WERI-Rb-1 (cell line): ENCODE data around the gene RIPOR2.

ENCODE experiments used
- DNase-seq: peaks from one replicate; pipeline ENCODE4 v3.0.0-alpha.2; 2020
- H3K27ac ChIP-seq: fragments of 250-450 bp; sonication (Bioruptor Pico); 2 replicates; pipeline ENCODE4 v1.5.1; 2020; ENCODE audit warnings: mild to moderate bottlenecking, moderate library complexity
- H3K27me3 ChIP-seq: fragments of 250-450 bp; sonication (Bioruptor Pico); 2 replicates; pipeline ENCODE4 v1.5.1; 2021; ENCODE audit warnings: mild to moderate bottlenecking, low read depth, moderate library complexity; ENCODE audit not compliant: insufficient read depth, severe bottlenecking
- H3K36me3 ChIP-seq: fragments of 250-450 bp; sonication (Bioruptor Pico); 2 replicates; pipeline ENCODE4 v1.5.1; 2020; ENCODE audit warnings: mild to moderate bottlenecking, moderate library complexity
- H3K4me3 ChIP-seq: 2 replicates; pipeline ENCODE4 v1.5.1; 2011; ENCODE audit warnings: low read depth, mild to moderate bottlenecking, control low read depth, low read length
- H3K9me3 ChIP-seq: fragments of 250-450 bp; sonication (Bioruptor Pico); 2 replicates; pipeline ENCODE4 v1.5.1; 2021; ENCODE audit warnings: mild to moderate bottlenecking, moderate library complexity; ENCODE audit not compliant: severe bottlenecking
- CTCF ChIP-seq: IDR thresholded peaks from 2 replicates; pipeline ENCODE4 v1.5.1; 2011; ENCODE audit warnings: low read depth, mild to moderate bottlenecking, control low read depth, inconsistent platforms, low read length

Gene RIPOR2

GRCh38 chr6:24979176-24979575 is 43.4 kb upstream of the RIPOR2 start:
- no peak overlapping the region for H3K27ac ChIP-seq
- no peak for TF ChIP-seq CTCF
- H3K9me3 ChIP-seq, result no peaks in the 10 kb centered on the region

DNA sequence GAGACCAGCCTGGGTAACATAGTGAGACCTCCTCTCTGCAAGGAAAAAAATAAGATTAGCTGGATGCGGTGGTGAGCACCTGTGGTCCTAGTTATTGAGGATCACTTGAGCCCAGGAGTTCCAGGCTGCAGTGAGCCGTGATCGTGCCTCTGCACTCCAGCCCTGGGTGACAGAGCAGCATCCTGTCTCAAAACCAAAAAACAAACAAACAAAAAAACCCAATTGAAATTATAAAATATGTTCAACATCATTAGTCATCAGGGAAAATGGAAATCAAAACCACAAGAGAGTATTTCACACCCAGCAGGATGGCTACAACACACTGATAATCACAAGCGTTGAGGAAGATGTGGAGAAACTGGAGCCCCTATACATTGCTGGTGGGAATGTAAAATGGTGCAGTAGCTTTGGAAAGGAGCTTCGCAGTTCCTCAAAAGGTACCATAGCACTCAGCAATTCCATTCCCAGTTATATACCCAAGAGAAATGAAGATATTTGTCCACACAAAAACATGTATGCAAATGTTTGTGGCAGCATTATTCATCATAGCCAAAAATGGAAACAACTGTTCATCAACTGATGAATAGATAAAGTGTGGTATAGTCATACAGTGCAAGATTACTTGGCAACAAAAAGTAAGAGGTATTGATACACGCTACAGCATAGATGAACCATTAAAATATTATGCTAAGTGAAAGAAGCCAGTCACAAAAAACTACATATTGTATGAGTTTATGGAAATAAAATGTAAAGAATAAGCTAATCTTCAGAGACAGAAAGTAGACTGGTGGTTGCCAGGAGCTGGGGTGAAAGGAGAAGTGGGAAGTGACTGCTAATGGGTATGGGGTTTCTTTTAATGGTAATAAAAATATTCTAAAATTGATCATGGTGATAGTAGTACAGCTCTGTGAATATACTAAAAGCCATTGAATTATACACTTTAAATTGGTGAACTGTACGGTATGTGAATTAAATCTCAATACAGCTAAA is 38.7 kb upstream of the RIPOR2 start:
- DNase-seq, result no peak
- H3K27me3 ChIP-seq, result no peaks in the 10 kb centered on the region
- H3K4me3 ChIP-seq, result no peak overlapping the region
- H3K36me3 ChIP-seq, result no peaks in the 10 kb centered on the region
- H3K27ac ChIP-seq, result no peak overlapping the region
- H3K9me3 ChIP-seq, result no peaks in the 10 kb centered on the region
- TF ChIP-seq CTCF, result no peak

More at GRCh38 chr6:24979176-24979575, 43.4 kb upstream of the RIPOR2 start:
- H3K27me3 ChIP-seq, result no peaks in the 10 kb centered on the region
- no peak for DNase-seq
- no peaks in the 10 kb centered on the region for H3K36me3 ChIP-seq
- H3K4me3 ChIP-seq, result no peak overlapping the region

GRCh38 chr6:24972311-24972958 is 36.7 kb upstream of the RIPOR2 start:
- no peak overlapping the region for H3K27ac ChIP-seq
- H3K9me3 ChIP-seq, result no peaks in the 10 kb centered on the region
- no peak for TF ChIP-seq CTCF
- DNase-seq, result no peak
- no peaks in the 10 kb centered on the region for H3K36me3 ChIP-seq
- no peaks in the 10 kb centered on the region for H3K27me3 ChIP-seq
- no peak overlapping the region for H3K4me3 ChIP-seq

DNA sequence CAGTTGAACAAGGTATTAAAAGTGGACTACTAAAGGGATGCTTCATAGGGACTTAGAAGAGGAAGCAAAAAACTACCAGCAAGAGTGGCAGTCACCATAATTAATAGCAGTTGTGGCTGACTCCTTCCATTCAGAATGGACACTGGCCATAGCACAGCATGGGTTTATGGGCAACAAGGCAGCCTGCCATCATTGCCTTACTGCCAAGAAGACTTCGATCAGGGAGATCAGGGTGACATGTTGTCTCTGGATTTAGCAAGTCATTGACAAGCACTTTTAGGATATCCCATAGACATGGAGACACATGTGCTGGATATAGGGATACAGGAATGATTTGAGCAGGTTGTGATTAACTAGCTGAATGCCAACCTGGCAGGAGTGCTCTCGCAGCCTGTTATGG is 35.3 kb upstream of the RIPOR2 start:
- Histone ChIP-seq H3K4me3 (no peak overlapping the region), H3K36me3 (no peaks in the 10 kb centered on the region), H3K27me3 (no peaks in the 10 kb centered on the region), H3K9me3 (no peaks in the 10 kb centered on the region), H3K27ac (no peak overlapping the region)
- no peak for DNase-seq
- no peak for TF ChIP-seq CTCF

DNA sequence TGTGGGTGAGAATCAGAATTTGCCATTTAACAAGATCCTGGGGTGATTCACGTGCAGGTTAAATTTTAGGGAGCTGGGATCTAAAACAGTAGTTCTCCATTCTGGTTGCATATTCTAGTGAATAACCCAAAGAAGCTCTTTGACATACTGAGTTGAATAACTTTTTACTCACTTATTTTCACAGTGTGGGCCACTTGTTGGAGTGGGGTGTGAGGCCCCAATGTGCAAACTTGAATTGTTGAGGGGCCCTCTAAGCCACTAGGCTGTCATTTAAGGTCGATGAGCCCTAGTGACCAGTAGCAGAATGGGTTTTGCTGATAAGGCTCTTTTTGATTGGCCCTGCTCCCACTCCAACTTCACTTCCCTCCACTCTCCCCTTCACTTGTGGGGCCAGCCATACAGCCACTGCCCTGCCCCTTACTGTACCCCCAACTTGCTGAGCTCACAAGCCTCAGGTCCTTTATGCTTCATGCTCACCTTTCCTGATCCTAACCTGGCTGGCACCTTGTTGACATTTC is 33.6 kb upstream of the RIPOR2 start:
- Histone ChIP-seq H3K36me3 (no peaks in the 10 kb centered on the region), H3K9me3 (no peaks in the 10 kb centered on the region), H3K27me3 (no peaks in the 10 kb centered on the region), H3K27ac (no peak overlapping the region), H3K4me3 (no peak overlapping the region)
- no peak for TF ChIP-seq CTCF
- no peak for DNase-seq
